Esophagus squamous epithelium (tissue), 5 donors: Measurements from ENCODE around the gene IL11RA. TPM values are rescaled to one million over a fixed set of nuclear protein-coding genes. Genes with fewer than 3 reads are reported as not detected.

ENCODE experiments used
- DNase-seq: peaks from one replicate; lab custom pipeline; 2025; lab: John Stamatoyannopoulos, UW
- H3K27ac ChIP-seq, 4 donors: fragments of 200-600 bp; sonication (generic); one replicate each; pipeline ENCODE4 v1.5.1; 2016 to 2019; ENCODE audit warnings: mild to moderate bottlenecking in 1 of 4
- H3K27me3 ChIP-seq, 4 donors: fragments of 200-600 bp; sonication (generic); 1 replicate in 3 of 4; 2 replicates in 1 of 4; pipeline versions ENCODE4 v1.5.1 to v1.6.0; 2017 to 2021; ENCODE audit warnings: antibody characterized with exemption in 1 of 4
- H3K36me3 ChIP-seq, 3 donors: fragments of 200-600 bp; sonication (generic); one replicate each; pipeline ENCODE4 v1.5.1; 2016 to 2019
- H3K4me1 ChIP-seq, 3 donors: fragments of 200-600 bp; sonication (generic); one replicate each; pipeline ENCODE4 v1.5.1; 2017 to 2019
- H3K4me3 ChIP-seq, 4 donors: fragments of 200-600 bp; sonication (generic); 1 replicate in 3 of 4; 2 replicates in 1 of 4; pipeline ENCODE4 v1.5.1; 2016 to 2019; ENCODE audit warnings: mild to moderate bottlenecking in 2 of 4, moderate library complexity in 1 of 4
- H3K9me3 ChIP-seq, 3 donors: fragments of 200-600 bp; sonication (generic); one replicate each; pipeline ENCODE4 v1.5.1; 2016 to 2019
- POLR2A ChIP-seq, 4 donors: fragments of 450-650 bp; IDR thresholded peaks; one replicate each; pipeline ENCODE4 v1.6.1; 2017; ENCODE audit warnings: antibody characterized with exemption in 4 of 4, mild to moderate bottlenecking in 4 of 4, moderate library complexity in 3 of 4
- WGBS, 2 donors: methylation state at CpG; one replicate each; pipeline ENCODE4 v1.1.5; 2018; 5-methylcytosine and 5-hydroxymethylcytosine counted together
- intact Hi-C: fragments of 100-400 bp; cut with DNase I; formaldehyde crosslinking; loops from one replicate; pipeline ENCODE4 v1.15.0; 2022
- total RNA-seq, 4 donors: library from RNA; depleted of rRNA; stranded (reverse); fragments of >200 nt; gene quantifications; one replicate each; pipeline ENCODE4 v1.1.0, GENCODE V29; 2016
- TF ChIP-seq, protein P1 (sequence below), 6 experiments: fragments of 450-650 bp in 4 of 6; fragments of 200-600 bp in 2 of 6; sonication (generic) in 2 of 6; IDR thresholded peaks; one replicate each; pipeline ENCODE4 v1.5.1; 2016 to 2019; ENCODE audit warnings: antibody characterized with exemption in 6 of 6, mild to moderate bottlenecking in 4 of 6, moderate library complexity in 4 of 6
- donor health status: DM: yes; HTN: yes; CAD: no.

IL11RA gene
- total RNA-seq, 4 donors from 2014 or later = 2.5 to 18.7 (median 9.3) TPM

DNA sequence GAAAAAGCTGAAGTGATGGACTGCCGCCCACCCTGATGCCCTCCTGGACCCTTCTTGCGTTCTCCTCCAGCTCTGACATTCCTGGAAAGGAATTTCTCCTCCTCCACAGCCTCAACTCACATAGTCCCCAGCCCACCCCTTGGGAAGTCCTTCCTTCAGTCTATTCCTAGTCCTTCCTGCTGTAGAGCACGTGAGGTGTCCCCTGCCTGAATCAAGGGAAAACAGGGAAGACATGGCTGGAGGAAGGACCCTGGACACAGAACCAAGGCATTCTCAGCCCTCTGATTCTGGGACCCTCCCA, 26.8 kb upstream of the IL11RA start:
- H3K27me3 ChIP-seq = peaks cover 3 to 86% (median 37%) of the 10 kb centered on the region in 4 donors
- H3K36me3 ChIP-seq = no peaks in the 10 kb centered on the region
- DNase-seq = no peak
- peaks cover 11 to 49% (median 23%) of the 10 kb centered on the region in 3 donors for H3K4me1 ChIP-seq
- no peak for TF ChIP-seq POLR2A (IDR thresholded peaks at IDR 0.05)
- TF ChIP-seq, protein P1, sequence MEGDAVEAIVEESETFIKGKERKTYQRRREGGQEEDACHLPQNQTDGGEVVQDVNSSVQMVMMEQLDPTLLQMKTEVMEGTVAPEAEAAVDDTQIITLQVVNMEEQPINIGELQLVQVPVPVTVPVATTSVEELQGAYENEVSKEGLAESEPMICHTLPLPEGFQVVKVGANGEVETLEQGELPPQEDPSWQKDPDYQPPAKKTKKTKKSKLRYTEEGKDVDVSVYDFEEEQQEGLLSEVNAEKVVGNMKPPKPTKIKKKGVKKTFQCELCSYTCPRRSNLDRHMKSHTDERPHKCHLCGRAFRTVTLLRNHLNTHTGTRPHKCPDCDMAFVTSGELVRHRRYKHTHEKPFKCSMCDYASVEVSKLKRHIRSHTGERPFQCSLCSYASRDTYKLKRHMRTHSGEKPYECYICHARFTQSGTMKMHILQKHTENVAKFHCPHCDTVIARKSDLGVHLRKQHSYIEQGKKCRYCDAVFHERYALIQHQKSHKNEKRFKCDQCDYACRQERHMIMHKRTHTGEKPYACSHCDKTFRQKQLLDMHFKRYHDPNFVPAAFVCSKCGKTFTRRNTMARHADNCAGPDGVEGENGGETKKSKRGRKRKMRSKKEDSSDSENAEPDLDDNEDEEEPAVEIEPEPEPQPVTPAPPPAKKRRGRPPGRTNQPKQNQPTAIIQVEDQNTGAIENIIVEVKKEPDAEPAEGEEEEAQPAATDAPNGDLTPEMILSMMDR (IDR thresholded peaks at IDR 0.05) = no peak
- H3K4me3 ChIP-seq = no peak overlapping the region
- H3K27ac ChIP-seq = no peak overlapping the region
- intact Hi-C loops = no loop called here
- no peaks in the 10 kb centered on the region for H3K9me3 ChIP-seq
- WGBS, 2 donors = 63 to 65% methylated on average over 3 of the region's 3 CpGs

DNA sequence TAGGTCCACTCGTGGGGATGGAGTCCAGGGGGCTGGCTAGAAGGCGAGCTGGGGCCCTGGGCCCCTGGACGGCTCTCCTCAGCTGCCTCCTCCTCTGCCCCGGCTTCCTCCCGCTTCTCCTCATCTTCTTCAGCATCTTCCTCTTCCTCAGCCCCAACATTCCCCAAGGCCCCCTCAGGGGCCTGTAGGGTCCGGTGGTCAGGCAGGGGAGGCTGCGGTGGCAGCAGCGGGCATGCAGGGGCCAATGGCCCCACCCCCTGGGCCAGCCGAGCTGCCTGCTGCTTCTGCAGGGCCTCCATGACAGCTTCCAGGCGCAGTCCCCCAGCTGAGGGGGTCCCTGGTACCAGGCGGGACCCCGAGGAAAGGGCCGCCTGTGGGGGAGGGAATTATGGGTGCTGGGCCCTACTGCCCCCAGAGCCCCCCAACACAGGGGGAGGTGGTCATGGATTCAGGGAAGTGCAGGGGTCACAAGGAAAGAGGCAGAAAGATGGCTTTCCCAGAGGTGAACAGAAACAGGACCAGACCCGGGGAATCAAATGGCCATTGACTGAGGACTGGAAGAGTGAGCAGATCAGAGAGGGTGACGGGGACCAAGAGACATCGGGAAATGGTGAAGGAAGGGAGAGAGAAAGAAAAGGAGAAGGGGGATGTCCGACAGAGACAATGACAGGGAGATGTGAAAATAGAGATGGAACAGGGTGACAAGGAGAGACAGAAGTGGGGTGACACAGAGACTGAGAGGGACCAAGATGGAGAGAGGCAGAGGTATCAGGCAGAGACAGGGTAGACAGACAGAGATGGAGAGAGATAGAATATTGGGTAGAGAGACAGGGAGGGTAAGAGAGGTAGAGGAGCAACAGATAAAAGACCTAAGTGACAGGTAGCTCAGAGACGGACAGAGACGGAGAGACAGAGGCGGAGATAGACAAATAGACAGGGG, 24.0 kb upstream of the IL11RA start:
- H3K9me3 ChIP-seq = no peaks in the 10 kb centered on the region
- TF ChIP-seq POLR2A (IDR thresholded peaks at IDR 0.05) = no peak
- TF ChIP-seq, protein P1 (IDR thresholded peaks at IDR 0.05) = no peak
- no peak overlapping the region for H3K27ac ChIP-seq
- H3K4me3 ChIP-seq = peak overlapping the region; percentile 22 to 71 (median 46)
- DNase-seq = no peak
- peaks cover 3 to 82% (median 38%) of the 10 kb centered on the region in 4 donors for H3K27me3 ChIP-seq
- WGBS, 2 donors = 36 to 55% methylated on average over 12 to 16 of the region's 20 CpGs
- H3K36me3 ChIP-seq = no peaks in the 10 kb centered on the region
- H3K4me1 ChIP-seq = peaks cover 7 to 41% (median 23%) of the 10 kb centered on the region in 3 donors
- intact Hi-C loops = no loop called here

DNA sequence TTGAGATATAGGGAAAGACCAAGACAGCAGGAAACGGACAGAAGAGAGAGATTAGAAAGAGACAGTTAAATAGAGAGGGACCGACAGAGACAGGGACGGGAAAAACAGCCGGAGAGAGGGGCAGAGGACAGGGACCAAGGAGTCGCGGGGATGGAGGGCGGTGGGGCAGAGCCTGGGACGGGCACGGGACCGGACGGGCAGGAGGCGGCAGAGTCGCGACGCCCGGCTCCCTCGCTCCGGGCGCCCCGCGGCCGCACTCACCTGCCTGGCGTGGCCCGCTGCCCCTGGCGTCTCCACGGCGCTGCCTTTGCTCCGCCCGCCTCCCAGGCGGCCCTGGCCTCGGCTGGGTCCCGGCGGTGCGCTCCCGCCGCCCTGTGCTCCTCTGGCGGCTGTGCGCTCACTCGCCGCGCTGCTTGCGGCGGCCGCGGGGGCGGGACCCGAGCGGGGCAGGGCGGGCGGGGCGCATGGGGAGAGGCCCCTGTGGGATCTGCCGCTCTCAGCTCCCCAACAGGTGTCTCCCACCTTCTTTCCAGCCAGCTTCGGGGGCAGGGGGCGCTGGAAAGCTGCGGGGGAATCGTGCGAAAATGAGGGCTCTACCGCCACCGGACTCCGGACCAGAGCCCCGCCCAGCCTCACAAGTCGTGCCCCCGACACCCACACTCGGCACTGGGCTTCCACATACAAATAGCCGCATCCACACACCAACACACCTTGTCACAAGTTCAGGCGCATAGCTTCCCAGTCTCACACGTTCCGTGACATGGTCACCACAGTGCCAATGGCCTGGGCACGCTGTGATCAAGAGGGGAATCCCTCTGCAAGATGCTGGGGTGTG, 23.1 kb upstream of the IL11RA start, which contains the start of gene ARID3C:
TSS of gene ARID3C (minus strand) at position 411 of the 835 bp plus-strand sequence. CDS start 1,052 bp downstream, outside the sequence.
- H3K27ac ChIP-seq = no peak within 1 kb of the TSS
- DNase-seq = no peak
- peak within 1 kb of the TSS; percentile 22 to 71 (median 46) for H3K4me3 ChIP-seq
- peaks cover 0 to 36% (median 17%) of the 10 kb centered on the region in 3 donors for H3K4me1 ChIP-seq
- 0 to 1% methylated on average over 22 to 34 of the region's 69 CpGs for WGBS, 2 donors
- no peaks in the 10 kb centered on the region for H3K9me3 ChIP-seq
- TF ChIP-seq POLR2A (IDR thresholded peaks at IDR 0.05) = no peak
- TF ChIP-seq, protein P1 (IDR thresholded peaks at IDR 0.05) = peak in 1 of 6 experiments; percentile 4
- no peaks in the 10 kb centered on the region for H3K36me3 ChIP-seq
- intact Hi-C loops = no loop called here
- peaks cover 3 to 73% (median 31%) of the 10 kb centered on the region in 4 donors for H3K27me3 ChIP-seq

DNA sequence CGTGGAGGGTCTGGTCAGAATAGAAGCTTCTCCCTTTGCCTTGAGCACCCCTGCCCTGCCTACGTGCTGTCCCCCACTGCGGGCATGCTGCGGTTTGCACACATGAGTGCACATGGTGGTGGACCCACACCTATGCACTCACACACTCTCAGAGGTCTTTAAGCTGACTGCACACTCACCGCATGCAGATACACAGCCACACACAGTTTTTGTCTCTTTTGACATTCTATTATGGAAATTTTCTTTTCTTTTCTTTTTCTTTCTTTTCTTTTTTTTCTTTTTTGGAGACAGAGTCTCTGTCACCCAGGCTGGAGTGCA, 22.5 kb upstream of the IL11RA start:
- TF ChIP-seq, protein P1 (IDR thresholded peaks at IDR 0.05) = no peak
- TF ChIP-seq POLR2A (IDR thresholded peaks at IDR 0.05) = no peak
- no peak overlapping the region for H3K27ac ChIP-seq
- intact Hi-C loops = no loop called here
- no peak overlapping the region for H3K4me3 ChIP-seq
- 15 to 26% methylated on average over 5 of the region's 5 CpGs for whole genome bisulfite sequencing, 2 donors
- peaks cover under 1 to 67% (median 25%) of the 10 kb centered on the region in 4 donors for H3K27me3 ChIP-seq
- no peak for DNase-seq
- no peaks in the 10 kb centered on the region for H3K9me3 ChIP-seq
- H3K4me1 ChIP-seq = peaks cover 0 to 34% (median 17%) of the 10 kb centered on the region in 3 donors
- no peaks in the 10 kb centered on the region for H3K36me3 ChIP-seq
